Endothelial cell of umbilical vein (primary cell): ENCODE results near the gene PRPSAP1.

Source experiments
- EZH2 ChIP-seq: IDR thresholded peaks from 2 replicates; pipeline ENCODE4 v1.6.1; 2012; ENCODE audit warnings: borderline replicate concordance, low read depth, mild to moderate bottlenecking, moderate library complexity, low read length, inconsistent platforms; ENCODE audit not compliant: severe bottlenecking
- GATA2 ChIP-seq: IDR thresholded peaks from 2 replicates; pipeline ENCODE4 v1.7.0; 2011; ENCODE audit warnings: low read depth, mild to moderate bottlenecking, moderate library complexity, mixed read lengths, low read length; ENCODE audit not compliant: insufficient read length, insufficient read depth
- POLR2A ChIP-seq: IDR thresholded peaks from 2 replicates; pipeline ENCODE4 v1.6.1; 2012; ENCODE audit warnings: low read depth, mild to moderate bottlenecking, control low read depth, low read length
- POLR2AphosphoS5 ChIP-seq: IDR thresholded peaks from 2 replicates; pipeline ENCODE4 v1.6.1; 2012; ENCODE audit warnings: low read depth, mild to moderate bottlenecking, control low read depth, low read length, moderate library complexity; ENCODE audit not compliant: insufficient read depth
- TF ChIP-seq, protein P1 (sequence below), 2 donors: IDR thresholded peaks; 1 replicate in 1 of 2; 2 replicates in 1 of 2; pipeline ENCODE4 v1.5.1; 2011; ENCODE audit warnings: low read length in 2 of 2, mild to moderate bottlenecking in 2 of 2, moderate library complexity in 2 of 2, control low read depth in 1 of 2, inconsistent platforms in 1 of 2, low read depth in 1 of 2; ENCODE audit not compliant: insufficient read depth in 1 of 2; ENCODE audit errors: extremely low read depth in 1 of 2
- TF ChIP-seq, protein P2 (sequence below): IDR thresholded peaks from 2 replicates; pipeline ENCODE4 v1.6.1; 2011; ENCODE audit not compliant: insufficient read depth, insufficient read length

DNA sequence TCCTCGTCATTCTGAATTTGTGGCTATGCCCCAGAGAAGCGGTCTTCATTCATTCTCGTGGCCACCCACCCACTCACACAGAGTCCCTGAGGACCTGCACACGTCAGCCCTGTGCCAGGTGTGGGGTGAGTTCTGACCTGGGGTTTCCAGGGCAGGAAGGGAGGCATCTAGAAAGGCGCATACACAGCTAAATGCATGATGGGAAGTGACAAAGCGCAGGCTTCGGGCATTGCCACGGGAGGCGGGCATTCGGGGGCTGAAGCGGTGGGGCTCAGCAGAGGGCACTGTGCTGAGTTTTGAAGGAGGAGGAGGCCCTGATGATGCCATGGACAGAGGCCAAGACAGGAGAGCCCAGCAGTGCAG lies 77.7 kb downstream of the PRPSAP1 start:
- TF ChIP-seq, protein P1, sequence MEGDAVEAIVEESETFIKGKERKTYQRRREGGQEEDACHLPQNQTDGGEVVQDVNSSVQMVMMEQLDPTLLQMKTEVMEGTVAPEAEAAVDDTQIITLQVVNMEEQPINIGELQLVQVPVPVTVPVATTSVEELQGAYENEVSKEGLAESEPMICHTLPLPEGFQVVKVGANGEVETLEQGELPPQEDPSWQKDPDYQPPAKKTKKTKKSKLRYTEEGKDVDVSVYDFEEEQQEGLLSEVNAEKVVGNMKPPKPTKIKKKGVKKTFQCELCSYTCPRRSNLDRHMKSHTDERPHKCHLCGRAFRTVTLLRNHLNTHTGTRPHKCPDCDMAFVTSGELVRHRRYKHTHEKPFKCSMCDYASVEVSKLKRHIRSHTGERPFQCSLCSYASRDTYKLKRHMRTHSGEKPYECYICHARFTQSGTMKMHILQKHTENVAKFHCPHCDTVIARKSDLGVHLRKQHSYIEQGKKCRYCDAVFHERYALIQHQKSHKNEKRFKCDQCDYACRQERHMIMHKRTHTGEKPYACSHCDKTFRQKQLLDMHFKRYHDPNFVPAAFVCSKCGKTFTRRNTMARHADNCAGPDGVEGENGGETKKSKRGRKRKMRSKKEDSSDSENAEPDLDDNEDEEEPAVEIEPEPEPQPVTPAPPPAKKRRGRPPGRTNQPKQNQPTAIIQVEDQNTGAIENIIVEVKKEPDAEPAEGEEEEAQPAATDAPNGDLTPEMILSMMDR (IDR thresholded peaks at IDR 0.05; ENCODE audit: extremely low read depth in 1 of 2, insufficient read depth in 1 of 2, low read depth in 1 of 2, low read length in 2 of 2): no peak
- no peak for TF ChIP-seq POLR2A
- TF ChIP-seq, protein P2, sequence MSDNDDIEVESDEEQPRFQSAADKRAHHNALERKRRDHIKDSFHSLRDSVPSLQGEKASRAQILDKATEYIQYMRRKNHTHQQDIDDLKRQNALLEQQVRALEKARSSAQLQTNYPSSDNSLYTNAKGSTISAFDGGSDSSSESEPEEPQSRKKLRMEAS: no peak
- no peak for TF ChIP-seq EZH2
- no peak for TF ChIP-seq POLR2AphosphoS5
- no peak for TF ChIP-seq GATA2
